Kidney capillary endothelial cell (primary cell): ENCODE results near the gene MCEMP1.

Source experiments
- DNase-seq: peaks from one replicate; pipeline ENCODE4 v3.0.0-alpha.2; 2018; ENCODE audit warnings: low spot score

Gene MCEMP1

DNA sequence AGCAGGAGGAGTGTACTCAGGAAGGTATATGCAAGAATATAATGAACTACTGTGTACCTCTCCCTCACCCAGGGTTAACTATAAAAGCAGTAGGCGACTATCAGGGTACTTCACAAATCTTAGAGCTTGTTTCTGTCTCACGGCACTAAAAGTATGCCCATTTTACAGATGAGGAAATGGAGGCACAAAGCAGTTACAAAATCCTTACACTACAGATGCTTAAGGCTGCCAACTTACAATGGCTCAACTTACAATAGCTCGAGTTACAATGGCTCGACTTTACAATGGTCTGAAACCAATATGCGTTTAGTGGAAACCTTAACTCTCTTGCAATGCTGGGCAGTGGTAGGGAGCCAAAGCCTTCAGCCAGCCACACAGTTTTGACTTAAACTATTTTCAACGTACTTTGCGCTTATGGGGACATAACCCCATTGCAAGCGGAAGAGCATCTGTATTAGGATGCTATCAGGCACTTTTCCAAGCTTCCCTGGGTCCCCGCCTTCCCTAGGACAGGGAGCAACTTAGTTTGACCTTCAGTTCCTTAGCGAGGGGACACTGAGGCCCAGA lies 20.9 kb downstream of the MCEMP1 start:
- DNase-seq = no peak

DNA sequence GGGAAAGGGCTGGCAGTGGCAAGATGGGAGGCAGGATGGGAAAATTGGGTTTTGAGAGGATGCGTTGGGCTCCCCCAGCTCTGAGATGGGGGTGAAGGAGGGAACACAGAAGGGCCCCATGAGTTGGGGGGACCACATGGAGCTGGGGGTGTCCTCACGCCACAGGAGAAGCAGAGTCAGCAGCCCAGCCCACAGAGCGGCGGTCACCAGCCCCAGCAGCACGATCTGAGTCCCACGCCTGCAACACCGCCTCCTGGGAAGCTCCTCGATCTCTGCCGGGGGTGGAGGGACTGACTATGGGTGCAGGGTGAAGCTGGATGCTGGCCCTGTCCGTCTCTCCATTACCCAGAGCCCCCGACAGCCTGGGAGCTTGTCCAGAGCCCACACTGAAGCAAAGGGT lies 21.7 kb downstream of the MCEMP1 start:
- no peak for DNase-seq

DNA sequence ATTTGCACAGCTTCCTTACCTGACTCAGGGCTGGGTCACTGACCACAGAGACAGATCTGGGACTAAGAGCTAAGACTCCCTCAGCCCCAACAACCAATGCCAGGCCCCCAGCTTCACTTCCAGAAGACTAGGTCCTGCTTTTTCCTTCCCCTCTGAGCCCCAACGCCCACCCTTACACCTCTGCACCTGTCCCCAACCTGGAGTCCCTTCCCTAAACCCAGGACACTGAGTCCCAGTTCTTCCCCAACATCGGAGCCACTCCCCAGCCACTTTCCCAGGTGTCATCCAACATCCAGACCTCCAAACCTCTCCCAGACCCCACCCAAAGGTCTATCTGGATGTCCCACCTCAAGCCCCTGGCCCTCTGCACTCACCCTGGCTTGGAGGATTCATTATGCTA lies 22.1 kb downstream of the MCEMP1 start:
- DNase-seq = no peak

DNA sequence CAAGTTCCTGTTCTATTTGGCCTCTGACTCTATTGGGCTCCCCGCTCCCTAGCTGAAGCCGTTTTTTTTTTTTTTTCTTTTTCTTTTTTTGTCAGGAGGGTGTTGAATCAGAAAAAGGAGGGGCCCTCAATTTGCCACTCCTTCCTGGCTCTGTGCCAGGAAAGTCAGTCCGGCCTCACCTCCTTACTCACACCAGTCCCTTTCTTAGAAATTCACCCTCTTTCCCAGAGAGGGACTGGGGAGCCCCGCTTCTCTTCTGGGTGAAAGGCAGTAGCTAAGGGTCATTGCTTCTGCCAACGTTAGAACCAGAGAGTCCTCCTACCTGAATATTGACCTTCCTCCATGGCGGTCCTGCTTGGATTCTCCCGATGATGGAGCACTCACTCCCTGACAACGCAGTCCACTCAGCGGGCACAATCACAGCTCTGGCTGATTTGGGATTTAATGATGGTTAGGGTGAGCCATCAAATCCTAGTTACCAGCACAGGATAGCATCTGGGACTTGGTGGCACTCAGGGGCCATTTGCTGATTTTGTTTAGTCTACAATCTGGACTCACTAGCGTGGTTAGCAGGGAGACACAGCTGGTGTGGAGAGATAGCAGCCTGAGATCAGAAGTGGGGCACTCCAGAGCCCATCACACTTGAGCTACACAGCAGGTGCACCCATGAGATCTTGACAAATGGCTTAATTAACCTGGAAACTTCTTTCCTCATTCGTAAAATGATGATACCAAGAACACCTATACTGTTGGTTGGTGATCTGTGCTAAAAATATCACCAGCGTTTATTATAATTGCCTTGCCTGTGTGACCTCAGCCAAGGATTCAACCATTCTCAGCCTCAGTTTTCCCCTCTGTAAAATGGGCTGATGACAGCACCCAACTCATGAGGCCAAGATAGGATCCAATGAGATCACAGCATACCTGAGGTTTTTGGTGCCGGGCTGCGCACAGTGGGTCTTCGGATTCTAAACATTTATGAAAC lies 22.8 kb downstream of the MCEMP1 start:
- no peak for DNase-seq

DNA sequence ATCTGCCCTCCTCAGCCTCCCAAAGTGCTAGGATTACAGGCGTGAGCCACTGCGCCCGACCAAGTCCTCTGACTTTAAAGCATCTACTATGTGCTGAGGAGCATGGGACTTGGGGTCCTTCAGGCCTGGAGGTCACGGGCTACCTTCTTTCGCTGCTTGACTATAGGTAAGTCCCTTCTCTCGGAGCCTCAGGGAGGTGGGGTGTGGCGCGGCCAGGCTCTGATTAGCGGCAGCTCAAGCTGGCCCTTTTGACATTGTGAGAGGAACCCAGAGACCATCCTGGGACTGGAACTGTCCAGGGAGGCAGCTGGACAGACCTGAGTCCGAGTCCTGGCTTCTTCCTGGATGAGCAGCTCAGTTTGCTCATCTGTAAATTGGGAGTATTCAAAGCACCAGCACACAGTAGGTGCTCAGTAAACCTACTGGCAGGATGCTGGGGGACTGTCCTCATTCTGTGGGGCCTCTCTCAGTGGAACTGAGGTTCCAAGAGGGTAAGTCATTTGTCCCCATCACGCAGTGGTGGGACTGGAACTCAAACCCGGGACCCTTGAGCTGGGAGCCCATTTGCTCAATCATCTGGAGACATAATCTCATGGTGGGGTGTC lies 24.3 kb downstream of the MCEMP1 start:
- no peak for DNase-seq

DNA sequence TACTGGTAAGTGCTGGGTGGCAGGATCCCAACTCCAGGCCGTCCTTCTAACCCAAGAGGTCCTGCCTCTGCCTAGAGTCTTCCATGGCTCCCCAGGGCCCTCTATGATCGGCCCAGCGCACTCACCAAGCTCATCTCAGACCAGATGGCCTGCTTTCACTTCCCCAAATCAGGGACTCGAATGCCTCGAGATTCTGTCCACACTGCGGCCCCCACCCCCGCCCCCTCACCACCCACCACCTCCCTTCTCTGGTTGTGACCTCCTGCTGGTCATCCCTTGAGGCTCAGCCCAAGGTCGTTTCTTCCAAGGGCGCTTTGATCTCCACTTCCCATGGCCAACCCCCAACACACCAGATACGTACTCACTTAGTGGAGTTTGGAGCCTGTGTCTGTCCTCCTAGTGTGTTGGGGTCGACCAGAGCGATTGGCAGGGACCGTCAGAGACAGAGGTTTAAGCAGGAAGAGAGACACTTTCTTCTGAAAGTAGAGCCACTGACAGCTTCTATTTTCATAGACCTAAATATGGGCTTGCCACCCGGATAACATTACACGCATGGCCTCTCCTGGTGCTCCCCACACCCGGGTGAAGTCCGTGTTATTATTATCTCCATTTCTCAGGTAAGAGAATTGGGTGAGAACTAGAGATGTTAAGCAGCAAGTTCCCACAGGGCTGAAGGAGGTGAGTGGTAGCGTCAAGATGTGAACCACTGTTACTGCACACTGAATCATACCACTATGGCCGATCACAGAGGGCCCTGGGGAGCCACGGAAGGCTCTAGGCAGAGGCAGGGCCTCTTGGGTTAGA lies 25.0 kb downstream of the MCEMP1 start, which contains the start of gene FCER2:
Gene FCER2 (minus strand): TSS at position 478 of the 804 bp plus-strand sequence. CDS start 2,371 bp downstream, outside the sequence.
- DNase-seq = no peak

DNA sequence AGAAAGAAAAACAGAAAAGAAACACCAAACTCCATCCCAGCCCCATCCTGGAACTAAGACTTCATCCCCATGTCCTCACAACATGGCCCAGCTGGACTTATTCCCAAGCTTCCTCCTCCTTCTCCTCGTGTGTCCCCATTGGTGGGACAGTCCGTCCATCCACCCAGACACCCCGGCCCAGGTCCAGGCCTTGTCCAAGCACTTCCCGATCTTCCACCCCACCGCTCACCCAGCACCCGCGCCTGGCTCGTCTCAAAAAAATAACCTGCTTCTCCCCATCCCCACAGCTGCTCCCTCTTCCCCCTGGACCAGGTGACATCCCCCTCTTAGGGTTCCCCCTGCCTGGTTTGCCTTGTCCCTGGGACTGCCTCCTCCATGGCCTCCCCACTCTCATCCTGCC lies 26.4 kb downstream of the MCEMP1 start:
- no peak for DNase-seq

DNA sequence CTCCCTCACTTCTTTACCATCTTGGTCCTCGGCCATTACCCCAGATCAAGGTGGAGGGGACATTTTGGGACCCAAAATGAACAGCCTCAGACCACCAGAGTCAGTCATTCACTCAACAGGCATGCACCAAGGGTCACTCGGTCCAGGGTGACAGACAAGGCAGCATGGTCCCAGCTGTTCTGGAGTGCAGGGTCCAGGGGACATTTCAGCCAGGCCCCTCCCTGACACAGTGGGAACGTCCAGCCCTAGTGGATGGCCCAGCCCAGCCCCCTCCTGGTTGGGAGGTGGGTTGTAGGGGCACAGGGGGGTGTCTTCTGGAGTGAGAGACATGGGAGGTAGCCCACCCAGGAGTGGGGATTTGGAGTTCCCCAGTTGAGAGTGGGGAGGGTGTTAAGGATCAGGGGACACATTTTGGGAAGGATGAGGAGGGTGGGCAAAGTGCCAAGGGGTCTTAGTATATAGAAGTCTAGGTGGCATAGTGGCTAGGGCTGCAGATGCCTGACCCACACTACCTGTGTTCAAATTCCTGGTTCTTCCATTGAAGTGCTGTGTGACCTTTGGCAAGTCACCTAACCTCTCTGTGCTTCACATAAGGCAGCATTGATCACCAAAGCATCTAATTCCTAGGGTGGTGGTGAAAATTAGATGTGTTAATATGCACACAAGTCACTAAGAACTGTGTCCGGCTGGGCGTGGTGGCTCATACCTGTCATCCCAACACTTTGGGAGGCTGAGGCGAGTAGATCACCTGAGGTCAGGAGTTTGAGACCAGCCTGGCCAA lies 27.6 kb downstream of the MCEMP1 start:
- DNase-seq = no peak

DNA sequence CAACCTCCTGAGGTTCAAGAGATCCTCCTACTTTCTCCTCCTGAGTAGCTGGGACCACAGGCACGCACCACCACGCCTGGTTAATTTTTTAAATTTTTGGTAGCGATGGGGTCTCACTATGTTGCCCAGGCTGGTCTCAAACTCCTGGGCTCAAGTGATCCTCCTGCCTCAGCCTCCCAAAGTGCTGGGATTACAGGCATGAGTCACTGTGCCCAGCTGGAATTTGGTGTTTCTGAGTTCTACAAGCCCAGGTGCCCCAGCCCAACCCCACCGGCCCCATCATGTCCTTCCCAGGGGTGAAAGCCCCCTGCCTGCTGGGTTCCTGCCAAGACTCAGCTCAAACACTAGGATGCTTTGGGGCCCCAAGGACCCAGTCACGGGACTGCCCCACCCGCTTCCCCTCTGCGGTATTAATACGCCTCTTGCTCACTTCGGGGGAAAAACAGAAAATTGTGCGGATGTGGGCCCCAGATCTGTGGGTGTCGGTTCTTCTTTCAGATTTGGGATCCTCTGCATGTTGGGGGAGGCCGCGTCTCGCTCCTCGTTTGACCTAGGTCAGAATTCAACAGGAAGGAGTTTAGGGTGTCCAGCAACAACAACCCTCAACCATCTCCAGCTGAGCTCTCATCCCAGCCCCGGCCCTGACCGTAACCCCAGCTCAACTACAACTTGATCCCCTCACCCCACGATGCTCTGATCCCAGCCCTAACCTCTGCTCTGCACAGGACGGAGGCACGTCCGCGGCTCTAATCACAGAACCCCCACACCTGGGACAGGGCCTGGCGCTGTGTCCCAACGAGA lies 28.7 kb downstream of the MCEMP1 start:
- DNase-seq = no peak

DNA sequence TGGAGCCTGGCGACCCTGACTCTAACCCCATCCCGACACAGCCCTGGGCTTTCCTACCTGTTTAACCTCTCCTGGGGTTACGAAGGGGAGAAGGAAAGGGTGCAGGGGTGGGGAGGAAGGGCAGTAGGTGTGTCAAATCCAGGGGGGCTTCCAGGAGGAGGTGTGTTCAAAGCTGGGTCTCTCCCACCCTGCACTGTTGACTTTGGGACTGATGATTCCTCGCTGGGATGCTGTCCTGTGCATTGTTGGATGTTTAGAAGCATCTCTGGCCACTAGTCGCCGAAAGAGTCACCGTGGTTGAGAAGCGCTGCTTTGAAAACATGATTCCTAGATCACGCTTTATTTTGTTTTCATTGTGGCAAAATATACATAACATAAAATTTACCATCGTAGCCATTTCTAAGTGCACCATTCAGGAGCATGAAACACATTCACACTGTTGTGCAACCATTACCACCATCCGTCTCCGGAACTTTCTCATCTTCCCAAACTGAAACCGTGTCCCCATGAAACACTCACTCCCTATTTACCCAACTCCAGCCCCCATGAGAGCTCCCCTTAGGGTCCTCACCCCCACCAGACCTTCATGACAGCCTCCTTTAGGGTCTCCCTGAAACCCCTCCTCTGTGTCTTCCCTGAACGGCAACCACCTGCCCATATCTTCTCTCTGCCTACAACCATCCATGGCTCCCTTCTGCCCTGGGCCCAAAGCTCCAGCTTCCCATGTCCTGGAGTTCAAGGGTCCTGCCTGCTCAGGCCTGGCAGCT lies 29.5 kb downstream of the MCEMP1 start:
- DNase-seq = no peak

DNA sequence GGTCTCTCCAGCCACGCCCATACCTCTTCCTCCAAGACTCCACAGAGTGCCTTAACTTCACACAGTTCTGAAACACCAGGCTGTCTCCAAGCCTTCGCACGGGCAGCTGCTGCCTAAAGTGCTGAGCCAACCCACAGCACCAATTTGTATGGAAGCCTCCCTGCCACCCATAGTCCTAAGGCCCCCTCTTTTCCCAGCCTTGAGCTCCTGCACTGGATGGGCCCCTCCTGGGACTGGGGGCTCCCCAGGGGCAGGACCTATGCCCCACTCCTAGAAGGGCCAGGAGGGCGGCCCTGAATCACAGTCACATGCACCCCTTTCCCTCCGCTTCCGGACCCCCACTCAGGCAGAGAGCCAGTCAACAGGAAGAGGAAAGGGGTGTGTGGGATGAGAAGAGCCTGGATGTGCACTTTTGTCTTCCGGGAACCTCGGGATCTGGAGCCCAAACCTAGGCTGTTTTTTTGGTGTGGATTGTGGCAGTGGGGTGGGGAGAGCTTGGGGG lies 30.1 kb downstream of the MCEMP1 start:
- DNase-seq = no peak

DNA sequence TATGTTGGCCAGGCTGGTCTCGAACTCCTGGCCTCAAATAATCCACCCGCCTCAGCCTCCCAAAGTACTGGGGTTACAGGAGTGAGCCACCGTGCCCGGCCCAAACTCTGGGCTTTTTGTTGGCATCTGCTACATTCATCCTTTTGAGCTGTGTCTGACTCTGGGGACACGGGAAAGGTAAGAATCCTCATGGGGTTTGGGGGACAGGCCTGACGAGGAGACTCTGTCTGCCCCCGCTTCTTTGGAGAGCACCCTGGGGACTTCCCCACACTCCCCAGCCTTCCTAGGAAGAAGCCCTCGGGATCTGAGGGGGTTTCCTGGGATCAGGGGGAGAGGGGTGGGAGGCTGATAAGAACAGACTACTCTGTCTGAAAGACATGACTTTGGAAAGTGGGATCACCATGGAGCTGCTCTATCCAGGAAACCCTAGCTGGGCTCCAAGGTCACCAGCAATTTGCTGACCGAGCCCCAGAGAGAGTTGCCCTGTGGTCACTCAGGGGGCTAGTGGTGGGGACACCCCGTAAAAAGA lies 33.1 kb downstream of the MCEMP1 start:
- DNase-seq = no peak

DNA sequence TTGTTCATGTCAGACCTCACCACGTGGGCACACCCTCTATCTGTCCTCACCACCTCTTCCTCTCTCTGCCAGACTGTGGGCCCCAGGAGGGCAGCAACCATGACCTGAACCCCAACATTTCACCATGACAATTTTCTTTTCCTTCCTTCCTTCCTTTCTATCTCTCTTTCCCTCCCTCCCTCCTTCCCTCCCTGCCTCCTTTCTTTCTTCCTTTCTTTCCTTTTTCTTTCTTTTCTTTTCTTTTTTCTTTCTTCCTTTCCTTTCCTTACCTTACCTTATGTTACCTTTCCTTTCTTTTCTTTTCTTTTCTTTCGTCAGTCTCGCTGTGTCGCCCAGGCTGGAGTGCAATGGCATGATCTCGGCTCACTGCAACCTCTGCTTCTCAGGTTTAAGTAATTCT lies 33.7 kb downstream of the MCEMP1 start:
- no peak for DNase-seq

DNA sequence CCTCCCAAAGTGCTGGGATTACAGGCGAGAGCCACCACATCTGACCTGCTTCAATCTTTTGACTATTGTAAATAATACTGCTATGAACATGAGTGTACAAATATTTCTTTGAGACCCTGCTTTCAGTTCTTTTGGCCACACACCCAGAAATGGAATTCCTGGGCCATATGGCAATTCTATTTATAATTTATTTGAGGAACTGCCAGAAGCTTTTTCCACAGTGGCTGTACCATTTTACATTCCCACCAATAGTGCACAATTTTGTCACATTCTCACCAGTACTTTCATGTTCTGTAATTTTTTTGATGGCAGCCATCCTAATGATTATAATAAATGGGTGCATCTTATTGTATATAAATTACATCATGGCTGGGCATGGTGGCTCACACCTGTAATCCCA lies 38.8 kb downstream of the MCEMP1 start:
- no peak for DNase-seq

DNA sequence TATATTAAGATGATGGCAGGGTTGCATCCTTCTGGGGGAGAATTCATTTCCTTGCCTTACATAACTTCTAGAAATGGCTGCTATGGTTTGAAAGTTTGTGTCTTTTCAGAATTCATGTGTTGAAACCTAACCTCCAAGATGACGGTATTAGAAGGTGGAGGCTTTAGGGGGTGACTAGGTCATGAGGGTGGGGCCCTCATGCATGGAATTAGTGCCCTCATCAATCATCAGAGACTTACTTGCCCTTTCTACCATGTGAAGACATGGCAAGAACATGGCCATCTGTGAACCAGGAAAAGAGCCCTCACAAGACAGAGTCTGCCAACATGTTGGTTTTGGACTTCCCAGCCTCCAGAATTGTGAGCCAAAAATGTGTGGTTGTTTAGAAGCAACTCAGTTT lies 39.9 kb downstream of the MCEMP1 start:
- DNase-seq = no peak

DNA sequence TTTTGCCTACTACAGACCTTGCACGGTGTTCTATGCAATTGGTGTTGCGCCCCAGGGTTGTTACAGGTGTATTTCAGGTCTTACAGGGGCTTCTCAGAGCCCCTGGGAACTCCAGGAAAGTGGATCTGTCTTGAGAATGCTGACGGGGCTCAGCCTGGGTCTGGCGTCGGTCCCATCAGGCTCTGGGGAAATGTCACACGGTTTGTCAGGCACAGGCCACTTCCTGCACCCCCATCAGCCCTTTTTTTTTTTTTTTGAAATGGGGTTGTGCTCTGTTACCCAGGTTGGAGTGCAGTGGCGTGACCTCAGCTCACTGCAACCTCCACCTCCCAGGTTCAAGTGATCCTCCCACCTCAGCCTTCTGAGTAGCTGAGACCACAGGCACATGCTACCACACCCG lies 41.8 kb downstream of the MCEMP1 start:
- DNase-seq = no peak

DNA sequence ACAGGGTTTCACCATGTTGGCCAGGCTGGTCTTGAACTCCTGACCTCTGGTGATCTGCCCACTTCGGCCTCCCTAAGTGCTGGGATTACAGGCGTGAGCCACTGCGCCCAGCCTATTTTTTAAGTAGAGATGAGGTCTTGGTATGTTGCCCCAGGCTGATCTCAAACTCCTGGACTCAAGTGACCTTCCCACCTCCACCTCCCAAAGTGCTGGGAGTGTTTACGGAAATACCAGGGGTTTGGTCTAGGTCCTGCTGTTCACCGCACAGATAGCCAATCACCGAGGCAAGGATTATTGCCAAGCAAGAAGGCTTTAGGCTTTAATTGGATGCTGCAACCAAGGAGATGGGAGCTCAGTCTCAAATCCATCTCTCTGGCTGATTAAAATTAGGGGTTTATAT lies 43.5 kb downstream of the MCEMP1 start:
- DNase-seq = no peak

DNA sequence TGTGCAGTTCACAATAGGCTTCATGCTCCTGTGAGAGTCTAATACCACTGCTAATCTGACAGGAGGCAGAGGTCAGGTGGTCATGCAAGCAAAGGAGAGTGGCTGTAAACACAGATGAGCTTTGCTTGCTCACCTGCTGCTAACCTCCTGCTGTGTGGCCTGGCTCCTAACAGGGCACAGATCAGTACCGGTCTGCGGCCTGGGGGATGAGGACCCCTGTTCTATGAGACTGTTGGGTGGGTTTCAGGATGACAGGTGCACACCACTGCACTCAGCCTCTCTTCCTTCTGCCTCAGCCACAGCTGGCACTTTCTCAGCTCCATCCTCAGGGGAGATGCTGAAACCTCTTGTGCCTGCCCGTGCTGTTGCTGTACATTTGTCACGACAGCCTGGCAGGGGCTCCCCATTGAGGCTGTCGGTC lies 45.4 kb downstream of the MCEMP1 start:
- DNase-seq = no peak

DNA sequence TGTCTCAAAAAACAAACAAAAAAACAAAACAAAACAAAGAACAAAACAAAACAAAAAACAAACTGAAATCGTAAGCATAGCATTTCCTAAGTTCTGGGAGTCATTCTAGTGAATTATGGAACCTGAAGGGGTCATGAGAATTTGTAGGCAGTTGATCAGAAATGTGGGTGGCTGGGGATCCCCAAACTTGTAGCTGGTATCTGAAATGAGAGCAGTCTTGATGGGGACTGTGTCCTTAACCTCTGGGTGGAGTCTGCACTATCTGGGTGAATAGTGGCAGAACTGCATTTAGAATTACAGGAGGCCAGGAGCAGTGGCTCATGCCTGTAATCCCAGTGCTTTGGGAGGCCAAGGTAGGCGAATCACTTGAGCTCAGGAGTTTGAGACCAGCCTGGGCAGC lies 48.9 kb downstream of the MCEMP1 start:
- DNase-seq = no peak
